Activated CD4-positive, alpha-beta T cell treated with anti-CD3 and anti-CD28 coated beads for 36 hours (primary cell): ENCODE data around the gene PRKN. TPM values are rescaled to one million over a fixed set of nuclear protein-coding genes. Genes with fewer than 3 reads are reported as not detected.

Experiments
- ATAC-seq: fragments of 200-7000 bp; cut with Tn5 transposase; one replicate; pipeline ENCODE4 v1.10.0; 2021; ENCODE audit warnings: mild to moderate bottlenecking, moderate library complexity
- CTCF ChIA-PET: fragments of 350-600 bp; sonication (Branson Sonifier 250); formaldehyde crosslinking; loops from one replicate; lab custom pipeline; 2021; ENCODE audit warnings: antibody characterized with exemption; lab: Charles Lee
- POLR2A ChIA-PET: fragments of 350-600 bp; sonication (Branson Sonifier 250); formaldehyde crosslinking; loops from one replicate; lab custom pipeline; 2021; ENCODE audit warnings: antibody characterized with exemption, inconsistent platforms; lab: Charles Lee
- DNase-seq: peaks from one replicate; pipeline ENCODE4 v3.0.0-alpha.2; 2020
- H3K27ac Mint-ChIP-seq: one replicate; pipeline ENCODE4 v1.8.0; 2021; ENCODE audit warnings: mixed read lengths
- H3K27me3 Mint-ChIP-seq: one replicate; pipeline ENCODE4 v1.8.0; 2021; ENCODE audit warnings: mixed read lengths
- H3K36me3 Mint-ChIP-seq: one replicate; pipeline ENCODE4 v1.8.0; 2021; ENCODE audit warnings: low read depth, mixed read lengths
- H3K4me1 Mint-ChIP-seq: one replicate; pipeline ENCODE4 v1.8.0; 2021; ENCODE audit warnings: mixed read lengths
- H3K4me3 Mint-ChIP-seq: one replicate; pipeline ENCODE4 v1.8.0; 2021; ENCODE audit warnings: mild to moderate bottlenecking, moderate library complexity, mixed read lengths
- H3K9me3 Mint-ChIP-seq: one replicate; pipeline ENCODE4 v1.8.0; 2021; ENCODE audit warnings: low read depth, mixed read lengths
- intact Hi-C, 2 experiments: fragments of 100-400 bp; cut with DNase I in 1 of 2; cut with micrococcal nuclease in 1 of 2; formaldehyde crosslinking; loops; one replicate each; pipeline versions ENCODE4 v1.14.2 to v1.15.1; 2022 to 2024; cut with DNase I, micrococcal nuclease
- total RNA-seq, 2 experiments: library from RNA; stranded (reverse); gene quantifications; one replicate each; pipeline ENCODE4 v1.2.3, GENCODE V29; 2021

PRKN gene
- total RNA-seq: under 1 TPM; 0.56 to 0.87 TPM

DNA sequence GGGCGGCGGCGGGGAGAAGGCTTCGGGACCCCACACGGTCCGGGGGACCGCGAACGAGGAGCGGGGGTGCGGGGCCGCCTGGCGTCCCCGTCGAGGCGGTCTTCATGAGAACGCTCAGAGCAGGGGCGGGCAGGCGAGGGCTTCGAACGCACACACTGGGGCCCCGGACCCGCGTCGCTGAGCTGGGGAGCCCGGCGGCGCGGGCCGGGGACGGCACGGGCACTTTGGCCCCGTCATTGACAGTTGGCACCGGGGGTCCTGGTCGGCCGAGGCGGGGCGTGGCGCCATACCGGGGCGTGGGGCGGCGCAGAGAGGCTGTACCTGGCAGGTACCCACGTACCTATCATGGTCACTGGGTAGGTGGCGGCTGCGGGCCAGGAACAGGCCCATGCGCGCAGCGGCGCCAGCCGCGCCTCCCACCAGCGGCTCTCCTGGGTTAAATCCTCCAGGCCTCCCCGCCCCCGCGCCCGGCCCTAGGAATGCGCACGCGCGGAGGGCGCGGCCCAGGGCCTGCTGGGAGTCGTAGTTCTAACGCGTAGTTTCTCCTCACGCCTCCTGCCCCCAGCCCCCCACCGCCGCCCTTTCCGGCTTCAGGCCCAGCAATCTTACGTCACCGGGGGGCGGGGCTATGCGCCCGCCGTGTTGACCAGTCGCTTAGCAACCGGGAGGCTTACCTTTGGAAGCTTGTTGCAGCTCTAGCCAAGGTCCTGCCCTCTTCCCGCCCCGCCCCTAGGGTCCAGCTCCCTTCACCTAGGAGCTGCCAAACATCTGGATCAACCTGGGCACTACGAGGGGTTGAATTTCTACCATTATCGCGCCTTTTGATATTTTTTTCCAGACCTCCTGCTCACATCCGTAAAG, at the start of gene PRKN, which contains the start of gene PACRG:
Gene PRKN (minus strand): TSS at position 445 of the 861 bp plus-strand sequence.
Gene PACRG (plus strand): TSS at position 653 of the 861 bp plus-strand sequence.
- ATAC-seq: peak; percentile 97
- ChIA-PET POLR2A (no interaction called here), CTCF (interaction anchor here (0.7 kb wide), 1 partner anchor 812 kb away, joined by 5 read pairs; no protein-coding TSS in a partner anchor)
- Mint-ChIP-seq H3K36me3 (peaks cover 1% of the 10 kb centered on the region), H3K9me3 (no peaks in the 10 kb centered on the region), H3K27me3 (no peaks in the 10 kb centered on the region), H3K27ac (peak within 1 kb of the TSS; percentile 84), H3K4me1 (peaks cover 11% of the 10 kb centered on the region), H3K4me3 (peak within 1 kb of the TSS; percentile 77)
- DNase-seq: peak; percentile 99
- intact Hi-C loops: loop anchor here (1.0 to 5.0 kb wide), 4 partner anchors 685 to 1736 kb away; partner anchors contain the start of genes AGPAT4 (in 1 of the 2), MAP3K4 (in 1 of the 2) and QKI (in 1 of the 2)

- Mint-ChIP-seq H3K4me1 (no peaks in the 10 kb centered on the region), H3K27ac (no peak overlapping the region), H3K27me3 (no peaks in the 10 kb centered on the region), H3K9me3 (peaks cover 14% of the 10 kb centered on the region), H3K4me3 (no peak overlapping the region), H3K36me3 (no peaks in the 10 kb centered on the region)
- ChIA-PET POLR2A (no interaction called here), CTCF (no interaction called here)
- DNase-seq (no peak), ATAC-seq (no peak)
- intact Hi-C loops: no loop called here
Measured at GRCh38 chr6:162777091-162777490, 49.5 kb upstream of the PRKN start.

DNA sequence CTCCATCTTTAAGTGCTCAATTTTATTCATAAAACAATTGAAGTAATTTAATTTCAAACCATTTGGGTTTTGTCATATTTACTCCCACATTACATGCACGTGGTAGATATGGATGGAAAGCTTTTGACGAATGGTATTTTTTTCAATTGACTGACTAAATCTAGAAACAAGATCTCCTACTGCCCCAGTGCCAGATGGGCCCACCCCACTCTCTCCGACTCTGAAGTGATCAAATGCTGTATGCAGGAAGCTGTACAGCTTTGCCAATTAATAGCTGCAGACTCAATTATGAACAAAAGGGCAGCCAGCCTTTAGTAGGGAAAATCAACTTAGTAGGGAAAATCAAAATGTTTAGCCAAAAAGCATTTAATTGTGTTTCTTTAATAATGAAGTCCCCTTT, 46.4 kb upstream of the PRKN start:
- ATAC-seq: no peak
- ChIA-PET POLR2A (no interaction called here), CTCF (no interaction called here)
- H3K4me3 Mint-ChIP-seq: no peak overlapping the region
- H3K9me3 Mint-ChIP-seq: no peaks in the 10 kb centered on the region
- no peak overlapping the region for H3K27ac Mint-ChIP-seq
- intact Hi-C loops: no loop called here
- no peaks in the 10 kb centered on the region for H3K36me3 Mint-ChIP-seq
- H3K27me3 Mint-ChIP-seq: no peaks in the 10 kb centered on the region
- no peak for DNase-seq
- H3K4me1 Mint-ChIP-seq: no peaks in the 10 kb centered on the region

- Mint-ChIP-seq H3K36me3 (no peaks in the 10 kb centered on the region), H3K27me3 (peaks cover 3% of the 10 kb centered on the region), H3K27ac (no peak overlapping the region), H3K4me3 (no peak overlapping the region), H3K4me1 (no peaks in the 10 kb centered on the region), H3K9me3 (no peaks in the 10 kb centered on the region)
- intact Hi-C loops: no loop called here
- ATAC-seq: no peak
- no peak for DNase-seq
- POLR2A ChIA-PET: no interaction called here
- CTCF ChIA-PET: no interaction called here
Measured at GRCh38 chr6:162772466-162772865, 44.9 kb upstream of the PRKN start.

GRCh38 chr6:162770955-162771354, 43.4 kb upstream of the PRKN start:
- no peak for DNase-seq
- Mint-ChIP-seq H3K36me3 (no peaks in the 10 kb centered on the region), H3K4me1 (no peaks in the 10 kb centered on the region), H3K4me3 (no peak overlapping the region), H3K27me3 (peaks cover 3% of the 10 kb centered on the region), H3K9me3 (no peaks in the 10 kb centered on the region), H3K27ac (no peak overlapping the region)
- ChIA-PET POLR2A (no interaction called here), CTCF (interaction anchor here (0.9 to 1.2 kb wide), 2 partner anchors 10 to 13 kb away, joined by 3 read pairs; no protein-coding TSS in a partner anchor)
- intact Hi-C loops: no loop called here
- no peak for ATAC-seq

DNA sequence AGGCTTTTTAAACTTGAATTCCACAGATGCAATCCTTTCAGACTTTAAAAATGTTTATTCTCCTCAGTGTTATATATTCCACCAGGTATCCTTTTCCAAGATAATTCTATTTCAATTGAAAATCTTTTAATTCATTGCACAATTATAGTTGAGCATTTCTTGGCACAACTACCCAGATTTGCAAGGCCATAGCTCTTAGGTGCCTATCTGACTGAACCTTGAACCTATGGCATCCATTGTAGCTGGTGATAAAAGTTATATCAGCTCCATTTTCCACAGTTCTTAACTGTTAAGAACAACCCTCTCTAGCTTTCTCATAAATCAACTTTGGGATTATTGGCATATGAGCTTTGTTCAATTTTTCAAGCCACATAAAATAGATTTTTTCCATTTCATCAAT, 42.6 kb upstream of the PRKN start:
- ChIA-PET CTCF (interaction anchor here (0.9 to 1.2 kb wide), 2 partner anchors 9 to 12 kb away, joined by 3 read pairs; no protein-coding TSS in a partner anchor), POLR2A (no interaction called here)
- DNase-seq: no peak
- H3K4me3 Mint-ChIP-seq: no peak overlapping the region
- no peaks in the 10 kb centered on the region for H3K4me1 Mint-ChIP-seq
- no peak overlapping the region for H3K27ac Mint-ChIP-seq
- H3K9me3 Mint-ChIP-seq: no peaks in the 10 kb centered on the region
- ATAC-seq: no peak
- intact Hi-C loops: no loop called here
- peaks cover 3% of the 10 kb centered on the region for H3K27me3 Mint-ChIP-seq
- no peaks in the 10 kb centered on the region for H3K36me3 Mint-ChIP-seq

DNA sequence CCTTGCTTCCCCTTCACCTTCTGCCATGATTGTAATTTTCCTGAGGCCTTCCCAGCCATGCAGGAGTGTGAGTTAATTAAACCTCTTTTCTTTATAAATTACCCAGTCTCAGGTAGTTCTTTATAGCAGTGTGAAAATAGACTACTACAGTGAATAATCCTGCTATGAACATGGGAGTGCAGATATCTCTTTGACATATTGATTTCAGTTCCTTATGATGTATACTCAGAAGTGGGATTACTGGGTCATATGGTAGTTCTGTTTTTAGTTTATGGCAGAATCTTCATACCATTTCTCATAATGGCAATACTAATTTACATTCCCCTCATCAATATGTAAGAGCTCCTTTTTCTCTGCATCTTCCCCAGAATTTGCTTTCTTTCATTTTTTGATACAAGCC, 26.2 kb upstream of the PRKN start:
- ATAC-seq (peak; percentile 44), DNase-seq (no peak)
- no peaks in the 10 kb centered on the region for H3K4me1 Mint-ChIP-seq
- no peaks in the 10 kb centered on the region for H3K36me3 Mint-ChIP-seq
- no peak overlapping the region for H3K27ac Mint-ChIP-seq
- H3K9me3 Mint-ChIP-seq: no peaks in the 10 kb centered on the region
- ChIA-PET CTCF (no interaction called here), POLR2A (no interaction called here)
- H3K4me3 Mint-ChIP-seq: no peak overlapping the region
- intact Hi-C loops: no loop called here
- no peaks in the 10 kb centered on the region for H3K27me3 Mint-ChIP-seq

- no peak for DNase-seq
- ChIA-PET CTCF (no interaction called here), POLR2A (no interaction called here)
- intact Hi-C loops: no loop called here
- no peak overlapping the region for H3K4me3 Mint-ChIP-seq
- ATAC-seq: no peak
- no peaks in the 10 kb centered on the region for H3K36me3 Mint-ChIP-seq
- H3K27ac Mint-ChIP-seq: no peak overlapping the region
- H3K4me1 Mint-ChIP-seq: no peaks in the 10 kb centered on the region
- H3K9me3 Mint-ChIP-seq: no peaks in the 10 kb centered on the region
- no peaks in the 10 kb centered on the region for H3K27me3 Mint-ChIP-seq
Measured at GRCh38 chr6:162751211-162751859, 23.8 kb upstream of the PRKN start.

GRCh38 chr6:162750776-162751175, 23.2 kb upstream of the PRKN start:
- DNase-seq (no peak), ATAC-seq (no peak)
- ChIA-PET CTCF (no interaction called here), POLR2A (no interaction called here)
- H3K4me1 Mint-ChIP-seq: no peaks in the 10 kb centered on the region
- intact Hi-C loops: no loop called here
- no peaks in the 10 kb centered on the region for H3K9me3 Mint-ChIP-seq
- no peaks in the 10 kb centered on the region for H3K36me3 Mint-ChIP-seq
- no peak overlapping the region for H3K4me3 Mint-ChIP-seq
- H3K27me3 Mint-ChIP-seq: no peaks in the 10 kb centered on the region
- H3K27ac Mint-ChIP-seq: no peak overlapping the region

- no peaks in the 10 kb centered on the region for H3K36me3 Mint-ChIP-seq
- no peak overlapping the region for H3K4me3 Mint-ChIP-seq
- H3K4me1 Mint-ChIP-seq: peaks cover 6% of the 10 kb centered on the region
- CTCF ChIA-PET: interaction anchor here (0.7 to 2.9 kb wide), 2 partner anchors 898 to 1318 kb away, joined by 3 to 12 read pairs; no protein-coding TSS in a partner anchor
- peaks cover 1% of the 10 kb centered on the region for H3K27me3 Mint-ChIP-seq
- H3K9me3 Mint-ChIP-seq: peaks cover 4% of the 10 kb centered on the region
- POLR2A ChIA-PET: no interaction called here
- no peak overlapping the region for H3K27ac Mint-ChIP-seq
- no peak for ATAC-seq
- intact Hi-C loops: no loop called here
- no peak for DNase-seq
Measured at GRCh38 chr6:162736961-162737360, 9.4 kb upstream of the PRKN start.

DNA sequence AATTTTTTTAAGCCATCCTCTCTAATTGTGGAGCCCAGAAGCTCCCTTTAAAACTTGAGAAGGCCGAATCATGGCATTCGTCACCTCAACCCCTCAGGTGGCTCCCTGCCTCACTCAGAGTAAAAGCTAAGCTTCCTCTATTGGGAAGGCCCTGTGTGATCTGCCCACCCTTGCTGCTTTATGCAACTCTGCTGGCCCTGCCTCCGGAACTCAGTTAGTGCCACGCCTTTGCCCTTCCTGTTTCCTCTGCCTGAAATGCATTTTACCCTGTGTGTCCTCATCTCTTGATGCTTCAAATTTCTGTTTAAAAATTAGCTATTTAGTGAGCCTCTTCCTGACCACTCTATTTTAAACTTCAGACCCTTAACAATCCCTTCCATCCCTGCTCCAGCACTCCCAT, 5.9 kb upstream of the PRKN start:
- peaks cover 1% of the 10 kb centered on the region for H3K36me3 Mint-ChIP-seq
- ChIA-PET POLR2A (no interaction called here), CTCF (no interaction called here)
- peak; percentile 51 for ATAC-seq
- peaks cover 4% of the 10 kb centered on the region for H3K9me3 Mint-ChIP-seq
- H3K4me1 Mint-ChIP-seq: peaks cover 6% of the 10 kb centered on the region
- intact Hi-C loops: no loop called here
- peak overlapping the region; percentile 44 for H3K27ac Mint-ChIP-seq
- DNase-seq: peak; percentile 13
- peaks cover 1% of the 10 kb centered on the region for H3K27me3 Mint-ChIP-seq
- no peak overlapping the region for H3K4me3 Mint-ChIP-seq
